ENCODE data around the gene NAA80. TPM values are rescaled to one million over a fixed set of nuclear protein-coding genes. Genes with fewer than 3 reads are reported as not detected.

The NAA80 gene
- total and polyA plus RNA-seq, 2 of the 8 experiments (the other 6 are each of a cell fraction or from before 2014, with no cell fraction given), result 11.3 to 16.7 TPM

DNA sequence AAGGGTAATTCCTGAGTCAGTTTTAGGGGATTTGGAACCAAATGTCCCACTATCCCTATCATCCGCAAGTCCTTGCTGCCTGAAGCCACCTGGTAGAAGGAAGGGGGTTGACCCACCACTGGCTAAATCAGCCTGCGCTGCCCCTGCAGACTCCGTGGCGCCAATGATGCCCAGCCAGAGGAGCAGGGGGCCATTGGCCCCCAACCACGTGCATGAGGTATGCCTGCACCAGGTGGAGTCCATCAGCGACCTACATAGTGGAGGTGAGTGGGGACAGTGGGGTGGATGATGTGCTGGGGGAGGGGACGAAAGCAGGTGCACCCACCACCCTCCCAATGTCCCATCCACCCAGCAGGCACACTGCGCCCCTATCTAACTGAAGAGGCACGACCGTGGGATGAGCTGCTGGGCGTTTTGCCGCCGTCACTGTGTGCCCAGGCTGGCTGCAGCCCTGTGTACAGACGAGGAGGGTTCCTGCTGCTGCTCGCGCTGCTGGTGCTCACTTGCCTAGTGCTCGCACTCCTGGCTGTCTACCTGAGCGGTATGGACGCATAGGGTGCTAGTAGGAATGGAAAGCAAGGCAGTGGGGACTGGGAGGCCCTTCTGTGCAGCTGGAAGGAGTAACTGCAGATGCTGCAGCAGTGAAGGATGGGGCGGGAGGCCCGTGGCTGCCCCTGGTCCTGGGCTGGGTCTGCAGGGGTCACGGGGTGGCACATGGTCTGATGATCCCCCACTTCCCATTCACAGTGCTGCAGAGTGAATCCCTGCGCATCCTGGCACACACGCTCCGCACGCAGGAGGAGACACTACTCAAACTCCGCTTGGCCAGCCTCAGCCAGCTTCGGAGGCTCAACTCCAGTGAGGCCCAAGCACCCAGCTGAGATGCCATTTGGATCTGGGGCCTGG, 12.6 kb downstream of the NAA80 start:
- Histone ChIP-seq H4K5ac (ENCODE audit: insufficient read length, low read depth, low read length) (no peak overlapping the region), H4K20me1 (replicated peaks in 1 of 2; ENCODE audit: control insufficient read depth in 1 of 2, insufficient read depth in 2 of 2, low read length in 2 of 2) (peaks cover 0 to 13% of the 10 kb centered on the region in 2 experiments), H2BK12ac (ENCODE audit: low read depth, low read length) (no peak overlapping the region), H2AK5ac (ENCODE audit: low read depth, low read length) (no peak overlapping the region), H3K23me2 (ENCODE audit: low read depth, low read length) (peaks cover 5% of the 10 kb centered on the region), H3K4me3 (ENCODE audit: extremely low read depth in 1 of 4, insufficient read depth in 2 of 4, low read depth in 3 of 4, low read length in 4 of 4) (no peak overlapping the region), H3K79me2 (ENCODE audit: control insufficient read depth in 1 of 2, insufficient read depth in 2 of 2, low read length in 2 of 2) (peaks cover 0 to 12% of the 10 kb centered on the region in 2 experiments; a peak in 3 of 4 replicates), H2BK15ac (ENCODE audit: low read length) (no peak overlapping the region), H2BK120ac (replicated peaks; ENCODE audit: low read depth, low read length) (no peak overlapping the region), H3K36me3 (ENCODE audit: control insufficient read depth in 2 of 4, insufficient read depth in 4 of 4, low read length in 3 of 4) (peaks cover 16 to 29% (median 22%) of the 10 kb centered on the region in 4 experiments), H2BK5ac (ENCODE audit: low read depth, low read length) (no peak overlapping the region), H3K79me1 (ENCODE audit: low read depth, low read length) (peaks cover 6% of the 10 kb centered on the region; the same call in 1 of the 2 replicates), H3K9me3 (ENCODE audit: insufficient read depth in 2 of 2, low read depth in 1 of 2, low read length in 1 of 2) (no peaks in the 10 kb centered on the region), H3K4ac (replicated peaks; ENCODE audit: insufficient read length, low read depth, low read length) (no peak overlapping the region), H3K9ac (replicated peaks in 1 of 4; ENCODE audit: extremely low read depth in 1 of 4, low read depth in 3 of 4, low read length in 3 of 4) (no peak overlapping the region), H3K14ac (ENCODE audit: insufficient read length) (no peak overlapping the region), H2BK20ac (ENCODE audit: low read length) (no peak overlapping the region), H3K4me2 (ENCODE audit: insufficient read depth in 1 of 2, low read depth in 2 of 2, low read length in 2 of 2) (no peak overlapping the region), H2AFZ (ENCODE audit: low read length) (no peak overlapping the region), H4K8ac (ENCODE audit: extremely low read depth, insufficient read depth, low read length) (no peak overlapping the region), H3K18ac (ENCODE audit: extremely low read depth, low read length) (no peak overlapping the region), H3K27ac (ENCODE audit: low read depth, low read length) (no peak overlapping the region), H3K23ac (ENCODE audit: insufficient read length) (no peak overlapping the region), H3K56ac (replicated peaks; ENCODE audit: insufficient read length, low read depth, low read length) (no peak overlapping the region), H3K27me3 (replicated peaks in 1 of 4; ENCODE audit: control insufficient read depth in 3 of 4, extremely low read depth in 1 of 4, insufficient read depth in 3 of 4, low read length in 3 of 4) (no peaks in the 10 kb centered on the region; a peak in 1 of 7 replicates), H3K4me1 (replicated peaks in 1 of 4; ENCODE audit: control insufficient read depth in 3 of 4, insufficient read depth in 4 of 4, low read length in 3 of 4) (peaks cover 0 to under 1% (median under 1%) of the 10 kb centered on the region in 4 experiments; a peak in 3 of 7 replicates), H4K91ac (replicated peaks; ENCODE audit: insufficient read length, low read length) (no peak overlapping the region)
- ChIA-PET POLR2A (ENCODE audit: partially characterized antibody) (interaction anchor here (1.7 to 6.8 kb wide), 2 partner anchors 8 to 16 kb away, joined by 3 to 122 read pairs; partner anchors contain the start of gene LSMEM2), CTCF (ENCODE audit: partially characterized antibody) (interaction anchor here (0.5 to 2.0 kb wide), 5 partner anchors 7 to 328 kb away, joined by 3 to 7 read pairs (median 5); no protein-coding TSS in a partner anchor)
- 95% methylated on average over 28 of the region's 28 CpGs; no CpG with 5 or more reads in 1 of the 2 experiments for WGBS, 2 experiments (ENCODE audit: extremely low coverage in 1 of 2, insufficient coverage in 1 of 2, insufficient read length in 1 of 2, insufficient replicate concordance in 2 of 2, low coverage in 1 of 2, low lambda C conversion rate in 2 of 2, missing lambda C conversion rate in 1 of 2)
- no peak for FAIRE-seq
- DNase-seq (ENCODE audit: low read depth in 1 of 2, low spot score in 2 of 2), result no peak
- no peak for TF ChIP-seq TCF12 (IDR thresholded peaks at IDR 0.05; ENCODE audit: low read depth, low read length)
- TF ChIP-seq RAD21 (IDR thresholded peaks at IDR 0.05 in 1 of 2, conservative IDR thresholded peaks at IDR 0.05 in 1 of 2; ENCODE audit: low read depth in 2 of 2, low read length in 2 of 2), result no peak
- TF ChIP-seq BCL11A (IDR thresholded peaks at IDR 0.05; ENCODE audit: low read depth in 2 of 2, low read length in 2 of 2), result no peak
- no peak for TF ChIP-seq EZH2 (IDR thresholded peaks at IDR 0.05; ENCODE audit: low read depth, low read length, severe bottlenecking)

Data from H1 (cell line).